ENCODE measurements around the gene TOX2. TPM values are rescaled to one million over a fixed set of nuclear protein-coding genes. Genes with fewer than 3 reads are reported as not detected.

The TOX2 gene
- total and polyA plus RNA-seq, 2 of the 8 experiments (the other 6 are each of a cell fraction or from before 2014, with no cell fraction given) = 1.8 to 3.4 TPM

DNA sequence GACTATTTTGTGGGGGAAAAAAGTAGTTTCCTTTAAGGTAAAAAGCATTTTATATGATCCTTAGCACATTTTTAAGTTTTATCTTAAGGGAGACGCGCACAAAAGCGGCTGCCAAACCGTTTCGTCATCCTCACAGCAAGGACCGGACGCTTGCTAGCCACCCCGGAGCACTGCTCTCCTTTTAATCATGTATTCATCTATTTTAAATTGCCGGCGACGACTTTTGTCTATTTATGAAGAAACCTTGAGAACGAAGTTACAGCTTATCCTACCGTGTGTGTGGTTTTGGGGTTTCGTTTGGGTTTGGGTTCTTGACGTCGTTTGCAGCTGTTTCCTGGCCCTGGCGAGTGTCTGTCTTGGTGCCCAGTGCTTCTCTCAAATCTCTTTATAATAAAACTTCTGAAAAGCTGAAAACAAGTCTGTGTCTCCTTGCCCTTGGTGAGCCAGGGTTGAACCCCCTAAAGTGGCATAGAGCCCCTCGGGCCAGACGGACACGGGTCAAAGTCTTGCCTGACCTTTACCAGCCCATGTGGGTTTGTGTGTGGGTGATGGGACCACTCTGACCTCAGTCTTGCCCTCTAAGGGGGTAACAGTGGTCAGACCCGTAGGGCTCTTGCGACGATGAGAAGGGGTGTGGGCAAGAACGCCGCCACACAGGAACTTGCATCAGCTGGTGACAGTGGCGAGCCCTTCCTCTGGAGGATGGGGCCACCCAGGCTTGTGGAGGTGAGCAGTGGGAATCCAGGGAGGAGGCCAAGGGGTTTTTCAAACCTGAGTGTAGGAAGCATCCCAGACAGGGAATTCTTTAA is 154.8 kb downstream of the TOX2 start:
- no peak overlapping the region for H3K4me3 ChIP-seq (ENCODE audit: extremely low read depth in 1 of 4, insufficient read depth in 2 of 4, low read depth in 3 of 4, low read length in 4 of 4)
- 93% methylated on average over 23 of the region's 26 CpGs; no CpG with 5 or more reads in 1 of the 2 experiments for WGBS, 2 experiments (ENCODE audit: extremely low coverage in 1 of 2, insufficient coverage in 1 of 2, insufficient read length in 1 of 2, insufficient replicate concordance in 2 of 2, low coverage in 1 of 2, low lambda C conversion rate in 2 of 2, missing lambda C conversion rate in 1 of 2)
- TF ChIP-seq TBP (IDR thresholded peaks at IDR 0.05; ENCODE audit: low read depth, low read length) (no peak), PHF8 (conservative IDR thresholded peaks at IDR 0.05; ENCODE audit: low read depth, low read length) (no peak), FOSL1 (IDR thresholded peaks at IDR 0.05; ENCODE audit: insufficient read depth, low read depth, low read length) (no peak), SP1 (IDR thresholded peaks at IDR 0.05; ENCODE audit: low read depth, low read length) (no peak), POLR2A (IDR thresholded peaks at IDR 0.05; ENCODE audit: control extremely low read depth in 1 of 2, low read depth in 2 of 2, low read length in 2 of 2) (no peak), CHD1 (IDR thresholded peaks at IDR 0.05; ENCODE audit: low read depth, low read length) (no peak), ZNF274 (IDR thresholded peaks at IDR 0.05; ENCODE audit: borderline replicate concordance, extremely low read depth, low read length) (no peak), ASH2L (IDR thresholded peaks at IDR 0.05; ENCODE audit: low read length) (no peak), SIRT6 (IDR thresholded peaks at IDR 0.05; ENCODE audit: low read length) (no peak), MAFK (IDR thresholded peaks at IDR 0.05; ENCODE audit: low read depth, low read length) (no peak), CTBP2 (IDR thresholded peaks at IDR 0.05; ENCODE audit: borderline replicate concordance, insufficient read depth, insufficient read length, low read length) (no peak)
- TF ChIP-seq, protein P1, sequence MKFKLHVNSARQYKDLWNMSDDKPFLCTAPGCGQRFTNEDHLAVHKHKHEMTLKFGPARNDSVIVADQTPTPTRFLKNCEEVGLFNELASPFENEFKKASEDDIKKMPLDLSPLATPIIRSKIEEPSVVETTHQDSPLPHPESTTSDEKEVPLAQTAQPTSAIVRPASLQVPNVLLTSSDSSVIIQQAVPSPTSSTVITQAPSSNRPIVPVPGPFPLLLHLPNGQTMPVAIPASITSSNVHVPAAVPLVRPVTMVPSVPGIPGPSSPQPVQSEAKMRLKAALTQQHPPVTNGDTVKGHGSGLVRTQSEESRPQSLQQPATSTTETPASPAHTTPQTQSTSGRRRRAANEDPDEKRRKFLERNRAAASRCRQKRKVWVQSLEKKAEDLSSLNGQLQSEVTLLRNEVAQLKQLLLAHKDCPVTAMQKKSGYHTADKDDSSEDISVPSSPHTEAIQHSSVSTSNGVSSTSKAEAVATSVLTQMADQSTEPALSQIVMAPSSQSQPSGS (IDR thresholded peaks at IDR 0.05; ENCODE audit: low read length) = no peak

More for the DNA sequence above, 154.8 kb downstream of the TOX2 start:
- Histone ChIP-seq H3K14ac (ENCODE audit: insufficient read length) (no peak overlapping the region), H3K56ac (replicated peaks; ENCODE audit: insufficient read length, low read depth, low read length) (no peak overlapping the region), H3K23me2 (ENCODE audit: low read depth, low read length) (no peaks in the 10 kb centered on the region), H2BK12ac (ENCODE audit: low read depth, low read length) (no peak overlapping the region), H3K27ac (ENCODE audit: low read depth, low read length) (no peak overlapping the region), H3K9me3 (ENCODE audit: insufficient read depth in 2 of 2, low read depth in 1 of 2, low read length in 1 of 2) (no peaks in the 10 kb centered on the region), H3K4ac (replicated peaks; ENCODE audit: insufficient read length, low read depth, low read length) (no peak overlapping the region), H4K8ac (ENCODE audit: extremely low read depth, insufficient read depth, low read length) (no peak overlapping the region), H3K4me2 (ENCODE audit: insufficient read depth in 1 of 2, low read depth in 2 of 2, low read length in 2 of 2) (no peak overlapping the region), H4K5ac (ENCODE audit: insufficient read length, low read depth, low read length) (no peak overlapping the region), H4K20me1 (replicated peaks in 1 of 2; ENCODE audit: control insufficient read depth in 1 of 2, insufficient read depth in 2 of 2, low read length in 2 of 2) (no peaks in the 10 kb centered on the region), H4K91ac (replicated peaks; ENCODE audit: insufficient read length, low read length) (no peak overlapping the region), H3K27me3 (replicated peaks in 1 of 4; ENCODE audit: control insufficient read depth in 3 of 4, extremely low read depth in 1 of 4, insufficient read depth in 3 of 4, low read length in 3 of 4) (no peaks in the 10 kb centered on the region; a peak in 1 of 7 replicates), H2BK15ac (ENCODE audit: low read length) (no peak overlapping the region), H3K18ac (ENCODE audit: extremely low read depth, low read length) (no peak overlapping the region), H2AFZ (ENCODE audit: low read length) (no peak overlapping the region), H3K79me1 (ENCODE audit: low read depth, low read length) (no peaks in the 10 kb centered on the region), H2BK5ac (ENCODE audit: low read depth, low read length) (no peak overlapping the region), H2BK120ac (replicated peaks; ENCODE audit: low read depth, low read length) (no peak overlapping the region), H3K4me1 (replicated peaks in 1 of 4; ENCODE audit: control insufficient read depth in 3 of 4, insufficient read depth in 4 of 4, low read length in 3 of 4) (peaks cover 0 to 7% (median 1%) of the 10 kb centered on the region in 4 experiments; a peak in 3 of 7 replicates), H2AK5ac (ENCODE audit: low read depth, low read length) (no peak overlapping the region), H2BK20ac (ENCODE audit: low read length) (no peak overlapping the region), H3K79me2 (ENCODE audit: control insufficient read depth in 1 of 2, insufficient read depth in 2 of 2, low read length in 2 of 2) (no peaks in the 10 kb centered on the region), H3K23ac (ENCODE audit: insufficient read length) (no peak overlapping the region), H3K36me3 (ENCODE audit: control insufficient read depth in 2 of 4, insufficient read depth in 4 of 4, low read length in 3 of 4) (no peaks in the 10 kb centered on the region), H3K9ac (replicated peaks in 1 of 4; ENCODE audit: extremely low read depth in 1 of 4, low read depth in 3 of 4, low read length in 3 of 4) (no peak overlapping the region)
- ChIA-PET CTCF (ENCODE audit: partially characterized antibody) (interaction anchor here (0.5 to 2.4 kb wide), 6 partner anchors 8 to 321 kb away, joined by 3 to 13 read pairs (median 3); no protein-coding TSS in a partner anchor), POLR2A (ENCODE audit: partially characterized antibody) (no interaction called here)
- peak in 1 of 2 experiments; percentile 22 for DNase-seq (ENCODE audit: low read depth in 1 of 2, low spot score in 2 of 2)
- FAIRE-seq = no peak

All from H1 (cell line).